ENCODE measurements around the gene ARHGEF7. TPM values are rescaled to one million over a fixed set of nuclear protein-coding genes. Genes with fewer than 3 reads are reported as not detected.

ARHGEF7 gene
- total RNA-seq, 1 experiment from 2014 or later, result 47.3 TPM

DNA sequence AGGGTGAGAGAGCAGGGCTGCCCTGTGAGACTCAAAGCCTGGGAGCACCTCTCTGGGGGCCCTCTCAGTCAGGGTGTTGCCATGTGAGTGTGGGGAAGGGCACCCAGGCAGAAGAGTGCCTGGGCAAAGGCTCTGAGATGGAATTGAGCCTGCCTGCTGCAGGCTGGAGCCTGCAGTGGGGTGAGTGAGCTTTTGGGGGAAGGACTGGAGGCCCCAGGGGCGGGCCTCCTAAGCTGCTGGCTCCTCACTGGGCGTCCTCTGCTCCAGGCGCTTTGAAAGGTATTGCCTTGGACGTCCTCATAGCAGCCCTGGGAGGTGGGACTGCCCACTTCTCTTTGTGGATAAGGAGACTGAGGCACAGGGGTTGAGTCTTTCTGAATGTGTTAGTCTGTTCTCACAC, 60.3 kb downstream of the ARHGEF7 start:
- no peak for DNase-seq (ENCODE audit: low spot score)
- ChIA-PET POLR2A (no interaction called here), CTCF (no interaction called here)
- Mint-ChIP-seq H3K9me3 (no peaks in the 10 kb centered on the region), H3K27ac (peak overlapping the region; percentile 64), H3K36me3 (peaks cover 10% of the 10 kb centered on the region), H3K4me1 (peaks cover 27% of the 10 kb centered on the region), H3K4me3 (no peak overlapping the region), H3K27me3 (ENCODE audit: low read depth) (no peaks in the 10 kb centered on the region)
- TF ChIP-seq, protein P1, sequence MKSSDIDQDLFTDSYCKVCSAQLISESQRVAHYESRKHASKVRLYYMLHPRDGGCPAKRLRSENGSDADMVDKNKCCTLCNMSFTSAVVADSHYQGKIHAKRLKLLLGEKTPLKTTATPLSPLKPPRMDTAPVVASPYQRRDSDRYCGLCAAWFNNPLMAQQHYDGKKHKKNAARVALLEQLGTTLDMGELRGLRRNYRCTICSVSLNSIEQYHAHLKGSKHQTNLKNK (CRISPR knock-in tag; IDR thresholded peaks at IDR 0.05), result no peak
- TF ChIP-seq SMAD3 (CRISPR knock-in tag; IDR thresholded peaks at IDR 0.05; ENCODE audit: borderline replicate concordance), result no peak
- TF ChIP-seq, protein P2, sequence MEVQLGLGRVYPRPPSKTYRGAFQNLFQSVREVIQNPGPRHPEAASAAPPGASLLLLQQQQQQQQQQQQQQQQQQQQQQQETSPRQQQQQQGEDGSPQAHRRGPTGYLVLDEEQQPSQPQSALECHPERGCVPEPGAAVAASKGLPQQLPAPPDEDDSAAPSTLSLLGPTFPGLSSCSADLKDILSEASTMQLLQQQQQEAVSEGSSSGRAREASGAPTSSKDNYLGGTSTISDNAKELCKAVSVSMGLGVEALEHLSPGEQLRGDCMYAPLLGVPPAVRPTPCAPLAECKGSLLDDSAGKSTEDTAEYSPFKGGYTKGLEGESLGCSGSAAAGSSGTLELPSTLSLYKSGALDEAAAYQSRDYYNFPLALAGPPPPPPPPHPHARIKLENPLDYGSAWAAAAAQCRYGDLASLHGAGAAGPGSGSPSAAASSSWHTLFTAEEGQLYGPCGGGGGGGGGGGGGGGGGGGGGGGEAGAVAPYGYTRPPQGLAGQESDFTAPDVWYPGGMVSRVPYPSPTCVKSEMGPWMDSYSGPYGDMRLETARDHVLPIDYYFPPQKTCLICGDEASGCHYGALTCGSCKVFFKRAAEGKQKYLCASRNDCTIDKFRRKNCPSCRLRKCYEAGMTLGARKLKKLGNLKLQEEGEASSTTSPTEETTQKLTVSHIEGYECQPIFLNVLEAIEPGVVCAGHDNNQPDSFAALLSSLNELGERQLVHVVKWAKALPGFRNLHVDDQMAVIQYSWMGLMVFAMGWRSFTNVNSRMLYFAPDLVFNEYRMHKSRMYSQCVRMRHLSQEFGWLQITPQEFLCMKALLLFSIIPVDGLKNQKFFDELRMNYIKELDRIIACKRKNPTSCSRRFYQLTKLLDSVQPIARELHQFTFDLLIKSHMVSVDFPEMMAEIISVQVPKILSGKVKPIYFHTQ (CRISPR knock-in tag; IDR thresholded peaks at IDR 0.05), result no peak
- TF ChIP-seq, protein P3, sequence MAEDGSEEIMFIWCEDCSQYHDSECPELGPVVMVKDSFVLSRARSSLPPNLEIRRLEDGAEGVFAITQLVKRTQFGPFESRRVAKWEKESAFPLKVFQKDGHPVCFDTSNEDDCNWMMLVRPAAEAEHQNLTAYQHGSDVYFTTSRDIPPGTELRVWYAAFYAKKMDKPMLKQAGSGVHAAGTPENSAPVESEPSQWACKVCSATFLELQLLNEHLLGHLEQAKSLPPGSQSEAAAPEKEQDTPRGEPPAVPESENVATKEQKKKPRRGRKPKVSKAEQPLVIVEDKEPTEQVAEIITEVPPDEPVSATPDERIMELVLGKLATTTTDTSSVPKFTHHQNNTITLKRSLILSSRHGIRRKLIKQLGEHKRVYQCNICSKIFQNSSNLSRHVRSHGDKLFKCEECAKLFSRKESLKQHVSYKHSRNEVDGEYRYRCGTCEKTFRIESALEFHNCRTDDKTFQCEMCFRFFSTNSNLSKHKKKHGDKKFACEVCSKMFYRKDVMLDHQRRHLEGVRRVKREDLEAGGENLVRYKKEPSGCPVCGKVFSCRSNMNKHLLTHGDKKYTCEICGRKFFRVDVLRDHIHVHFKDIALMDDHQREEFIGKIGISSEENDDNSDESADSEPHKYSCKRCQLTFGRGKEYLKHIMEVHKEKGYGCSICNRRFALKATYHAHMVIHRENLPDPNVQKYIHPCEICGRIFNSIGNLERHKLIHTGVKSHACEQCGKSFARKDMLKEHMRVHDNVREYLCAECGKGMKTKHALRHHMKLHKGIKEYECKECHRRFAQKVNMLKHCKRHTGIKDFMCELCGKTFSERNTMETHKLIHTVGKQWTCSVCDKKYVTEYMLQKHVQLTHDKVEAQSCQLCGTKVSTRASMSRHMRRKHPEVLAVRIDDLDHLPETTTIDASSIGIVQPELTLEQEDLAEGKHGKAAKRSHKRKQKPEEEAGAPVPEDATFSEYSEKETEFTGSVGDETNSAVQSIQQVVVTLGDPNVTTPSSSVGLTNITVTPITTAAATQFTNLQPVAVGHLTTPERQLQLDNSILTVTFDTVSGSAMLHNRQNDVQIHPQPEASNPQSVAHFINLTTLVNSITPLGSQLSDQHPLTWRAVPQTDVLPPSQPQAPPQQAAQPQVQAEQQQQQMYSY (CRISPR knock-in tag; IDR thresholded peaks at IDR 0.05), result no peak
- TF ChIP-seq, protein P4, sequence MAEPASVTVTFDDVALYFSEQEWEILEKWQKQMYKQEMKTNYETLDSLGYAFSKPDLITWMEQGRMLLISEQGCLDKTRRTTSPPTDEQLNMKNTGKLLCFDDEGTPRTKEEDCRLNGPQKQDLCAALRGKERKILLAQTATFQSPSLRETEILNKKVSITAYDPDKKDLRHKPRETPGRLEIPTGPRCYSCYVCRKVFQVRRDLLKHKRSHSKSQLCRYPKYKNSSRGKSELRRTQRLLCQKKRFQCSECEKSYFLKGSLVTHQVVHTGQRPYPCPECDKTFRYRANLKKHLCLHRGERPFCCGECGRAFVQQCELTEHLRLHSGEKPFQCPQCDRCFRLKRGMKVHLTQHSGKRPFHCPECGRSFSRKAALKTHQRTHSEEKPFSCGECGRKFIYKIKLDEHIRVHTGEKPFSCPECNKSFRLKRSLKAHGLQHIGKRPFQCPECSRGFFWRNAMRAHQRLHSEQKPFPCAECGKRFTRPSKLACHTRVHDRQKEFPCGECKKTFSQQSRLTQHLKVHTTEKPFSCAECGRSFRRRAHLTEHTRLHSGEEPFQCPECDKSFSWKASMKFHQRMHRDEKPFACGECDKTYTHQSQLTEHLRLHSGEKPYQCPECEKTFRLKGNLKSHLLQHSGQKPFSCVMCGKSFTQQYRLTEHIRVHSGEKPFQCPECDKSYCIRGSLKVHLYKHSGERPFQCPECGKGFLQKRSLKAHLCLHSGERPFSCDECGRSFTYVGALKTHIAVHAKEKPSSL (CRISPR knock-in tag; conservative IDR thresholded peaks at IDR 0.05), result no peak
- no peak for TF ChIP-seq FOXP1 (CRISPR knock-in tag; IDR thresholded peaks at IDR 0.05; ENCODE audit: borderline replicate concordance)
- TF ChIP-seq IRF2 (CRISPR knock-in tag; IDR thresholded peaks at IDR 0.05; ENCODE audit: borderline replicate concordance, low read depth), result no peak
- no peak for TF ChIP-seq TEAD4 (CRISPR knock-in tag; IDR thresholded peaks at IDR 0.05)
- no peak for TF ChIP-seq MYBL2 (CRISPR knock-in tag; IDR thresholded peaks at IDR 0.05)
- TF ChIP-seq SP1 (CRISPR knock-in tag; conservative IDR thresholded peaks at IDR 0.05), result no peak
- TF ChIP-seq, protein P5, sequence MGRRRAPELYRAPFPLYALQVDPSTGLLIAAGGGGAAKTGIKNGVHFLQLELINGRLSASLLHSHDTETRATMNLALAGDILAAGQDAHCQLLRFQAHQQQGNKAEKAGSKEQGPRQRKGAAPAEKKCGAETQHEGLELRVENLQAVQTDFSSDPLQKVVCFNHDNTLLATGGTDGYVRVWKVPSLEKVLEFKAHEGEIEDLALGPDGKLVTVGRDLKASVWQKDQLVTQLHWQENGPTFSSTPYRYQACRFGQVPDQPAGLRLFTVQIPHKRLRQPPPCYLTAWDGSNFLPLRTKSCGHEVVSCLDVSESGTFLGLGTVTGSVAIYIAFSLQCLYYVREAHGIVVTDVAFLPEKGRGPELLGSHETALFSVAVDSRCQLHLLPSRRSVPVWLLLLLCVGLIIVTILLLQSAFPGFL (CRISPR knock-in tag; IDR thresholded peaks at IDR 0.05; ENCODE audit: borderline replicate concordance), result no peak
- no peak for TF ChIP-seq ZBTB21 (CRISPR knock-in tag; IDR thresholded peaks at IDR 0.05; ENCODE audit: borderline replicate concordance)
- TF ChIP-seq, protein P6, sequence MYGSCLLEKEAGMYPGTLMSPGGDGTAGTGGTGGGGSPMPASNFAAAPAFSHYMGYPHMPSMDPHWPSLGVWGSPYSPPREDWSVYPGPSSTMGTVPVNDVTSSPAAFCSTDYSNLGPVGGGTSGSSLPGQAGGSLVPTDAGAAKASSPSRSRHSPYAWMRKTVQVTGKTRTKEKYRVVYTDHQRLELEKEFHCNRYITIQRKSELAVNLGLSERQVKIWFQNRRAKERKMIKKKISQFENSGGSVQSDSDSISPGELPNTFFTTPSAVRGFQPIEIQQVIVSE (CRISPR knock-in tag; IDR thresholded peaks at IDR 0.05; ENCODE audit: borderline replicate concordance), result no peak
- TF ChIP-seq NFATC4 (CRISPR knock-in tag; IDR thresholded peaks at IDR 0.05), result no peak
- TF ChIP-seq, protein P7, sequence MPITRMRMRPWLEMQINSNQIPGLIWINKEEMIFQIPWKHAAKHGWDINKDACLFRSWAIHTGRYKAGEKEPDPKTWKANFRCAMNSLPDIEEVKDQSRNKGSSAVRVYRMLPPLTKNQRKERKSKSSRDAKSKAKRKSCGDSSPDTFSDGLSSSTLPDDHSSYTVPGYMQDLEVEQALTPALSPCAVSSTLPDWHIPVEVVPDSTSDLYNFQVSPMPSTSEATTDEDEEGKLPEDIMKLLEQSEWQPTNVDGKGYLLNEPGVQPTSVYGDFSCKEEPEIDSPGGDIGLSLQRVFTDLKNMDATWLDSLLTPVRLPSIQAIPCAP (CRISPR knock-in tag; IDR thresholded peaks at IDR 0.05), result no peak
- no peak for TF ChIP-seq ESRRA (CRISPR knock-in tag; IDR thresholded peaks at IDR 0.05; ENCODE audit: borderline replicate concordance)
- TF ChIP-seq MXD4 (CRISPR knock-in tag; IDR thresholded peaks at IDR 0.05; ENCODE audit: borderline replicate concordance), result no peak
- no peak for TF ChIP-seq JUN (CRISPR knock-in tag; IDR thresholded peaks at IDR 0.05)
- no peak for TF ChIP-seq SMAD4 (CRISPR knock-in tag; IDR thresholded peaks at IDR 0.05)
- TF ChIP-seq, protein P8, sequence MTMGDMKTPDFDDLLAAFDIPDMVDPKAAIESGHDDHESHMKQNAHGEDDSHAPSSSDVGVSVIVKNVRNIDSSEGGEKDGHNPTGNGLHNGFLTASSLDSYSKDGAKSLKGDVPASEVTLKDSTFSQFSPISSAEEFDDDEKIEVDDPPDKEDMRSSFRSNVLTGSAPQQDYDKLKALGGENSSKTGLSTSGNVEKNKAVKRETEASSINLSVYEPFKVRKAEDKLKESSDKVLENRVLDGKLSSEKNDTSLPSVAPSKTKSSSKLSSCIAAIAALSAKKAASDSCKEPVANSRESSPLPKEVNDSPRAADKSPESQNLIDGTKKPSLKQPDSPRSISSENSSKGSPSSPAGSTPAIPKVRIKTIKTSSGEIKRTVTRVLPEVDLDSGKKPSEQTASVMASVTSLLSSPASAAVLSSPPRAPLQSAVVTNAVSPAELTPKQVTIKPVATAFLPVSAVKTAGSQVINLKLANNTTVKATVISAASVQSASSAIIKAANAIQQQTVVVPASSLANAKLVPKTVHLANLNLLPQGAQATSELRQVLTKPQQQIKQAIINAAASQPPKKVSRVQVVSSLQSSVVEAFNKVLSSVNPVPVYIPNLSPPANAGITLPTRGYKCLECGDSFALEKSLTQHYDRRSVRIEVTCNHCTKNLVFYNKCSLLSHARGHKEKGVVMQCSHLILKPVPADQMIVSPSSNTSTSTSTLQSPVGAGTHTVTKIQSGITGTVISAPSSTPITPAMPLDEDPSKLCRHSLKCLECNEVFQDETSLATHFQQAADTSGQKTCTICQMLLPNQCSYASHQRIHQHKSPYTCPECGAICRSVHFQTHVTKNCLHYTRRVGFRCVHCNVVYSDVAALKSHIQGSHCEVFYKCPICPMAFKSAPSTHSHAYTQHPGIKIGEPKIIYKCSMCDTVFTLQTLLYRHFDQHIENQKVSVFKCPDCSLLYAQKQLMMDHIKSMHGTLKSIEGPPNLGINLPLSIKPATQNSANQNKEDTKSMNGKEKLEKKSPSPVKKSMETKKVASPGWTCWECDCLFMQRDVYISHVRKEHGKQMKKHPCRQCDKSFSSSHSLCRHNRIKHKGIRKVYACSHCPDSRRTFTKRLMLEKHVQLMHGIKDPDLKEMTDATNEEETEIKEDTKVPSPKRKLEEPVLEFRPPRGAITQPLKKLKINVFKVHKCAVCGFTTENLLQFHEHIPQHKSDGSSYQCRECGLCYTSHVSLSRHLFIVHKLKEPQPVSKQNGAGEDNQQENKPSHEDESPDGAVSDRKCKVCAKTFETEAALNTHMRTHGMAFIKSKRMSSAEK (CRISPR knock-in tag; IDR thresholded peaks at IDR 0.05; ENCODE audit: borderline replicate concordance), result no peak
- ATAC-seq, result no peak
